ENCODE data around the gene SLC32A1. TPM values are rescaled to one million over a fixed set of nuclear protein-coding genes. Genes with fewer than 3 reads are reported as not detected.
A peak's percentile ranks its signal among the peaks of the same experiment; 100 is the strongest.

Gene SLC32A1
- total and polyA plus RNA-seq, 2 of the 13 experiments (the other 11 are each of a cell fraction or from before 2014, with no cell fraction given) = not detected

- TF ChIP-seq GMEB1 (CRISPR knock-in tag; IDR thresholded peaks at IDR 0.05; ENCODE audit: borderline replicate concordance) (peak; percentile 42; the same call in 1 of the 2 replicates), TOPORS (CRISPR knock-in tag; IDR thresholded peaks at IDR 0.05) (no peak), JUN (CRISPR knock-in tag; IDR thresholded peaks at IDR 0.05) (no peak), SIX4 (CRISPR knock-in tag; IDR thresholded peaks at IDR 0.05) (no peak), ZNF276 (CRISPR knock-in tag; IDR thresholded peaks at IDR 0.05; ENCODE audit: low read depth) (no peak), MTERF4 (CRISPR knock-in tag; IDR thresholded peaks at IDR 0.05) (no peak; the same call in 1 of the 2 replicates), GZF1 (CRISPR knock-in tag; IDR thresholded peaks at IDR 0.05) (no peak), ZNF691 (CRISPR knock-in tag; IDR thresholded peaks at IDR 0.05; ENCODE audit: borderline replicate concordance, low read depth) (peak; percentile 89; the same call in 1 of the 2 replicates), IKZF5 (CRISPR knock-in tag; IDR thresholded peaks at IDR 0.05) (peak; percentile 48; the same call in 1 of the 2 replicates), ZNF33B (CRISPR knock-in tag; IDR thresholded peaks at IDR 0.05) (no peak), MXD3 (CRISPR knock-in tag; IDR thresholded peaks at IDR 0.05) (peak; percentile 69; the same call in 1 of the 2 replicates), ZNF281 (CRISPR knock-in tag; IDR thresholded peaks at IDR 0.05; ENCODE audit: borderline replicate concordance) (no peak), ATF2 (CRISPR knock-in tag; IDR thresholded peaks at IDR 0.05) (peak; percentile 43; the same call in 1 of the 2 replicates), AKAP8 (CRISPR knock-in tag; IDR thresholded peaks at IDR 0.05) (no peak), SALL1 (CRISPR knock-in tag; IDR thresholded peaks at IDR 0.05) (peak; percentile 65)
Measured at GRCh38 chr20:38730989-38731737, 6.9 kb downstream of the SLC32A1 start (continued).
